Epithelial cell of esophagus (primary cell): ENCODE results near the gene HLA-DRA.
A peak's percentile ranks its signal among the peaks of the same experiment; 100 is the strongest.
"Not testable (repeated sequence)": the region's sequence is repeated elsewhere in the genome, so short reads cannot be mapped to it uniquely, and the experiment has no call there.

Experiments used
- DNase-seq: peaks from one replicate; pipeline ENCODE4 v3.0.0; 2010; ENCODE audit warnings: low read depth
- H3K4me3 ChIP-seq: 2 replicates; pipeline ENCODE4 v1.5.1; 2011; ENCODE audit warnings: mild to moderate bottlenecking, low read length, control low read depth
- CTCF ChIP-seq: IDR thresholded peaks from 2 replicates; pipeline ENCODE4 v1.5.1; 2011; ENCODE audit warnings: low read depth, mild to moderate bottlenecking, low read length, control low read depth, inconsistent platforms; ENCODE audit not compliant: insufficient read depth; ENCODE audit errors: missing control alignments

HLA-DRA gene

GRCh38 chr6:32457054-32457453 is 17.4 kb downstream of the HLA-DRA start:
- no peak overlapping the region for H3K4me3 ChIP-seq
- DNase-seq: no peak
- TF ChIP-seq CTCF: no peak

GRCh38 chr6:32459781-32460424 is 20.2 kb downstream of the HLA-DRA start:
- H3K4me3 ChIP-seq: peak overlapping the region; percentile 32
- DNase-seq: no peak
- TF ChIP-seq CTCF: no peak

GRCh38 chr6:32460528-32460927 is 20.8 kb downstream of the HLA-DRA start:
- no peak for TF ChIP-seq CTCF
- DNase-seq: no peak
- H3K4me3 ChIP-seq: no peak overlapping the region

GRCh38 chr6:32461493-32461892 is 21.8 kb downstream of the HLA-DRA start:
- TF ChIP-seq CTCF: no peak
- DNase-seq: no peak
- H3K4me3 ChIP-seq: no peak overlapping the region

- no peak for TF ChIP-seq CTCF
- no peak for DNase-seq
- H3K4me3 ChIP-seq: no peak overlapping the region
Measured at GRCh38 chr6:32462609-32463008, 22.9 kb downstream of the HLA-DRA start.

- H3K4me3 ChIP-seq, DNase-seq: not testable (repeated sequence)
Measured at GRCh38 chr6:32467743-32468503, 28.2 kb downstream of the HLA-DRA start.

- DNase-seq: no peak
- TF ChIP-seq CTCF: no peak
- no peak overlapping the region for H3K4me3 ChIP-seq
Measured at GRCh38 chr6:32472781-32473375, 33.2 kb downstream of the HLA-DRA start.

GRCh38 chr6:32473376-32474348 is 34.0 kb downstream of the HLA-DRA start:
- H3K4me3 ChIP-seq, DNase-seq: not testable (repeated sequence)
